ENCODE data around the gene ATF7.

GRCh38 chr12:53645165-53645564 lies 19.0 kb upstream of the ATF7 start:
- TF ChIP-seq, protein P1, sequence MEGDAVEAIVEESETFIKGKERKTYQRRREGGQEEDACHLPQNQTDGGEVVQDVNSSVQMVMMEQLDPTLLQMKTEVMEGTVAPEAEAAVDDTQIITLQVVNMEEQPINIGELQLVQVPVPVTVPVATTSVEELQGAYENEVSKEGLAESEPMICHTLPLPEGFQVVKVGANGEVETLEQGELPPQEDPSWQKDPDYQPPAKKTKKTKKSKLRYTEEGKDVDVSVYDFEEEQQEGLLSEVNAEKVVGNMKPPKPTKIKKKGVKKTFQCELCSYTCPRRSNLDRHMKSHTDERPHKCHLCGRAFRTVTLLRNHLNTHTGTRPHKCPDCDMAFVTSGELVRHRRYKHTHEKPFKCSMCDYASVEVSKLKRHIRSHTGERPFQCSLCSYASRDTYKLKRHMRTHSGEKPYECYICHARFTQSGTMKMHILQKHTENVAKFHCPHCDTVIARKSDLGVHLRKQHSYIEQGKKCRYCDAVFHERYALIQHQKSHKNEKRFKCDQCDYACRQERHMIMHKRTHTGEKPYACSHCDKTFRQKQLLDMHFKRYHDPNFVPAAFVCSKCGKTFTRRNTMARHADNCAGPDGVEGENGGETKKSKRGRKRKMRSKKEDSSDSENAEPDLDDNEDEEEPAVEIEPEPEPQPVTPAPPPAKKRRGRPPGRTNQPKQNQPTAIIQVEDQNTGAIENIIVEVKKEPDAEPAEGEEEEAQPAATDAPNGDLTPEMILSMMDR (conservative IDR thresholded peaks at IDR 0.05): no peak
- no peak for TF ChIP-seq EZH2 (IDR thresholded peaks at IDR 0.05; ENCODE audit: low read depth)

Measured in PC-9 (cell line).